ENCODE data around the gene TBC1D22B.
A peak's percentile ranks its signal among the peaks of the same experiment; 100 is the strongest.
"Not testable (repeated sequence)": the region's sequence is repeated elsewhere in the genome, so short reads cannot be mapped to it uniquely, and the experiment has no call there.

TBC1D22B gene

GRCh38 chr6:37324131-37325033 is 66.8 kb downstream of the TBC1D22B start:
- peak; percentile 37 for DNase-seq

GRCh38 chr6:37330345-37330744 is 72.8 kb downstream of the TBC1D22B start:
- DNase-seq = not testable (repeated sequence)

GRCh38 chr6:37331047-37331446 is 73.5 kb downstream of the TBC1D22B start:
- DNase-seq = no peak

- no peak for DNase-seq
These were observed 75.3 kb downstream of the TBC1D22B start for GRCh38 chr6:37332894-37333293.

- no peak for DNase-seq
These were observed 76.5 kb downstream of the TBC1D22B start for GRCh38 chr6:37334047-37334446.

- DNase-seq = not testable (repeated sequence)
These were observed 80.7 kb downstream of the TBC1D22B start for GRCh38 chr6:37338317-37338716.

- DNase-seq = no peak
These were observed 81.2 kb downstream of the TBC1D22B start for GRCh38 chr6:37338745-37339255.

- DNase-seq = no peak
These were observed 82.4 kb downstream of the TBC1D22B start for GRCh38 chr6:37339741-37340638.

- DNase-seq = no peak
These were observed 83.0 kb downstream of the TBC1D22B start for GRCh38 chr6:37340639-37340943.

GRCh38 chr6:37343248-37343647 is 85.7 kb downstream of the TBC1D22B start:
- DNase-seq = no peak

GRCh38 chr6:37344308-37344707 is 86.7 kb downstream of the TBC1D22B start:
- DNase-seq = no peak

- not testable (repeated sequence) for DNase-seq
These were observed 88.2 kb downstream of the TBC1D22B start for GRCh38 chr6:37345804-37346203.

- no peak for DNase-seq
These were observed 89.6 kb downstream of the TBC1D22B start for GRCh38 chr6:37347177-37347576.

- no peak for DNase-seq
These were observed 90.1 kb downstream of the TBC1D22B start for GRCh38 chr6:37347670-37348111.

GRCh38 chr6:37351027-37351426 is 93.5 kb downstream of the TBC1D22B start:
- no peak for DNase-seq

GRCh38 chr6:37352384-37352783 is 94.8 kb downstream of the TBC1D22B start:
- no peak for DNase-seq

GRCh38 chr6:37353761-37354525 is 96.4 kb downstream of the TBC1D22B start, which contains the start of gene RNF8:
Gene RNF8, plus strand, starts transcription at chr6:37353983. Its CDS starts 182 bp downstream, at chr6:37354165.
- DNase-seq = peak; percentile 93 to 94

- peak; percentile 41 to 51 for DNase-seq
These were observed 97.2 kb downstream of the TBC1D22B start for GRCh38 chr6:37354526-37355384.

- DNase-seq = no peak
These were observed 99.7 kb downstream of the TBC1D22B start for GRCh38 chr6:37357288-37357687.

GRCh38 chr6:37357860-37358259 is 100.3 kb downstream of the TBC1D22B start:
- DNase-seq = no peak

- DNase-seq = no peak
These were observed 101.5 kb downstream of the TBC1D22B start for GRCh38 chr6:37359039-37359438.
